Stimulated activated CD8-positive, alpha-beta memory T cell treated with anti-CD3 and anti-CD28 coated beads, Interleukin-4, amount 100 ng/mL, for 4 hours (primary cell): ENCODE data around the gene RNU1-4.
"Not testable (repeated sequence)": the region's sequence is repeated elsewhere in the genome, so short reads cannot be mapped to it uniquely, and the experiment has no call there.

Source experiments
- DNase-seq, 2 donors: peaks; one replicate each; pipeline ENCODE4 v3.0.0-alpha.2; 2020; ENCODE audit warnings: low read depth in 2 of 2, low spot score in 1 of 2

Gene RNU1-4

GRCh38 chr1:16787711-16788110 lies 47.4 kb downstream of the RNU1-4 start:
- DNase-seq = not testable (repeated sequence)
